G401 (cell line): ENCODE measurements around the gene PPP2R3B. TPM values are rescaled to one million over a fixed set of nuclear protein-coding genes. Genes with fewer than 3 reads are reported as not detected.
"Not testable (repeated sequence)": the region's sequence is repeated elsewhere in the genome, so short reads cannot be mapped to it uniquely, and the experiment has no call there.

Experiments used
- DNase-seq: peaks from one replicate; pipeline ENCODE4 v3.0.0-alpha.2; 2015; ENCODE audit warnings: low spot score
- in situ Hi-C: cut with HindIII; loops from 2 replicates; pipeline ENCODE4 v1.10.0; 2016; ENCODE audit warnings: low sequenced_read_pairs, mixed read lengths
- total RNA-seq: library from RNA; depleted of rRNA; stranded (reverse); fragments of >200 nt; shearing (Covaris generic); gene quantifications from 2 replicates; pipeline ENCODE4 v1.2.3, GENCODE V29; 2014

PPP2R3B gene
- total RNA-seq, 1 experiment from 2014 or later, result 77.9 TPM

GRCh38 chrX:413322-414201 lies 26.9 kb upstream of the PPP2R3B start:
- in situ Hi-C loops, result no loop called here
- DNase-seq, result no peak

GRCh38 chrX:410296-410695 lies 23.6 kb upstream of the PPP2R3B start:
- no peak for DNase-seq
- in situ Hi-C loops, result no loop called here

- no peak for DNase-seq
- in situ Hi-C loops, result no loop called here
These were observed 18.4 kb upstream of the PPP2R3B start for GRCh38 chrX:405149-405548.

GRCh38 chrX:404656-405055 lies 17.9 kb upstream of the PPP2R3B start:
- in situ Hi-C loops, result no loop called here

GRCh38 chrX:402857-403256 lies 16.1 kb upstream of the PPP2R3B start:
- no peak for DNase-seq
- in situ Hi-C loops, result no loop called here

More at GRCh38 chrX:404656-405055, 17.9 kb upstream of the PPP2R3B start:
- DNase-seq, result no peak

- in situ Hi-C loops, result no loop called here
- DNase-seq, result no peak
These were observed 13.6 kb upstream of the PPP2R3B start for GRCh38 chrX:400258-400657.

- peak; percentile 23 for DNase-seq
- in situ Hi-C loops, result no loop called here
These were observed 10.9 kb upstream of the PPP2R3B start for GRCh38 chrX:397575-397974.

- in situ Hi-C loops, result no loop called here
- DNase-seq, result no peak
These were observed 8.1 kb upstream of the PPP2R3B start for GRCh38 chrX:394830-395229.

GRCh38 chrX:392575-392846 lies 5.8 kb upstream of the PPP2R3B start:
- in situ Hi-C loops, result no loop called here
- DNase-seq, result no peak

- DNase-seq, result no peak
- in situ Hi-C loops, result no loop called here
These were observed 5.2 kb upstream of the PPP2R3B start for GRCh38 chrX:391717-392574.

GRCh38 chrX:390459-390858 lies 3.8 kb upstream of the PPP2R3B start:
- in situ Hi-C loops, result no loop called here

GRCh38 chrX:389021-389441 lies 2.3 kb upstream of the PPP2R3B start:
- in situ Hi-C loops, result no loop called here
- DNase-seq, result peak; percentile 19

More at GRCh38 chrX:390459-390858, 3.8 kb upstream of the PPP2R3B start:
- no peak for DNase-seq

GRCh38 chrX:387729-388128 lies 1.0 kb upstream of the PPP2R3B start:
- in situ Hi-C loops, result no loop called here
- DNase-seq, result no peak

GRCh38 chrX:386239-386767 lies 404 bp downstream of the PPP2R3B start:
- in situ Hi-C loops, result no loop called here
- DNase-seq, result no peak

- DNase-seq, in situ Hi-C loops: not testable (repeated sequence)
These were observed 971 bp downstream of the PPP2R3B start for GRCh38 chrX:385736-386135.

GRCh38 chrX:384861-385260 lies 1.8 kb downstream of the PPP2R3B start:
- no peak for DNase-seq
- in situ Hi-C loops, result no loop called here

- no peak for DNase-seq
These were observed 8.3 kb downstream of the PPP2R3B start for GRCh38 chrX:378443-378842.

GRCh38 chrX:376206-376605 lies 10.5 kb downstream of the PPP2R3B start:
- in situ Hi-C loops, DNase-seq: not testable (repeated sequence)

More at GRCh38 chrX:378443-378842, 8.3 kb downstream of the PPP2R3B start:
- in situ Hi-C loops, result no loop called here

GRCh38 chrX:375181-376036 lies 11.3 kb downstream of the PPP2R3B start:
- in situ Hi-C loops, result no loop called here
- DNase-seq, result no peak
